ENCODE data around the gene VCL.

VCL gene

DNA sequence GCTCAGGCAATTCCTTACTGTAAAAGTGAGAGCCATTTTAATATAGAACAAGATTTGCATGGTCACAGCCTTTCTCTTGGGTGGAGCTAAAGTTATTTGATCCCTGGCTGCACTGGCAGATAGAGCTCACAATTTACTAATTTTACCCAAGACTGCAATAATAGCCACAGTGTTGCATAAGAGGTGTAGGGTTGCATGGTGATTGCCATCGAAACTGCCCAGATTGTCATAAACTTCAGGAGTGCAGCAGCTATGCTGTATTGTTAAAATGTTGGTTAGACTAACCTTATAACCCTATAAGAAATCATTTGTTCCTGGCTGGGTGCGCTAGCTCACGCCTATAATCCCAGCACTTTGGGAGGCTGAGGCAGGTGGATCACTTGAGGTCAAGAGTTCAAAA, 50.0 kb downstream of the VCL start:
- no peak overlapping the region for H3K4me3 ChIP-seq (ENCODE audit: low read depth, low read length)
- in situ Hi-C loops (cut with HindIII; ENCODE audit: low sequenced_read_pairs): no loop called here
- no peak for DNase-seq (ENCODE audit: low read depth, low spot score)
- TF ChIP-seq, protein P1, sequence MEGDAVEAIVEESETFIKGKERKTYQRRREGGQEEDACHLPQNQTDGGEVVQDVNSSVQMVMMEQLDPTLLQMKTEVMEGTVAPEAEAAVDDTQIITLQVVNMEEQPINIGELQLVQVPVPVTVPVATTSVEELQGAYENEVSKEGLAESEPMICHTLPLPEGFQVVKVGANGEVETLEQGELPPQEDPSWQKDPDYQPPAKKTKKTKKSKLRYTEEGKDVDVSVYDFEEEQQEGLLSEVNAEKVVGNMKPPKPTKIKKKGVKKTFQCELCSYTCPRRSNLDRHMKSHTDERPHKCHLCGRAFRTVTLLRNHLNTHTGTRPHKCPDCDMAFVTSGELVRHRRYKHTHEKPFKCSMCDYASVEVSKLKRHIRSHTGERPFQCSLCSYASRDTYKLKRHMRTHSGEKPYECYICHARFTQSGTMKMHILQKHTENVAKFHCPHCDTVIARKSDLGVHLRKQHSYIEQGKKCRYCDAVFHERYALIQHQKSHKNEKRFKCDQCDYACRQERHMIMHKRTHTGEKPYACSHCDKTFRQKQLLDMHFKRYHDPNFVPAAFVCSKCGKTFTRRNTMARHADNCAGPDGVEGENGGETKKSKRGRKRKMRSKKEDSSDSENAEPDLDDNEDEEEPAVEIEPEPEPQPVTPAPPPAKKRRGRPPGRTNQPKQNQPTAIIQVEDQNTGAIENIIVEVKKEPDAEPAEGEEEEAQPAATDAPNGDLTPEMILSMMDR (IDR thresholded peaks at IDR 0.05; ENCODE audit: low read depth, low read length): no peak

DNA sequence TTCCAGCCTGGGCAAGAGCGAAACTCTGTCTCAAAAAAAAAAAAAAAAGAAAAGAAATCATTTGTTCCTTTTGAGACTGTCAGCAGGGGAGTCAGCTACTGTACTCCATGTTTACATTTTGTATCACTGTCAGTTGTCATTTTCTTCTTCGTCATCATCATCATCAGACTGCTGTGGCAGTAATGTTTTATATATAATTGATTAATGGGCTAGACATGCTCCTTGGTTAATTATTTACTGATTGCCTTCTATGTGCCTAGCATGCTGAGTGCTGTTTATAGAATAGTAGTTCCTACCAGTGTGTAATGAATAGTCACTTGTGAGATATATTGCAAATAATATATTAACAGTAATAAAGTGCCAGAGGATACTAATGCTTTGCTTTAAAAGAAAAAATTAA, 50.5 kb downstream of the VCL start:
- in situ Hi-C loops (cut with HindIII; ENCODE audit: low sequenced_read_pairs): no loop called here
- no peak for DNase-seq (ENCODE audit: low read depth, low spot score)
- TF ChIP-seq, protein P1 (IDR thresholded peaks at IDR 0.05; ENCODE audit: low read depth, low read length): no peak
- H3K4me3 ChIP-seq (ENCODE audit: low read depth, low read length): no peak overlapping the region

DNA sequence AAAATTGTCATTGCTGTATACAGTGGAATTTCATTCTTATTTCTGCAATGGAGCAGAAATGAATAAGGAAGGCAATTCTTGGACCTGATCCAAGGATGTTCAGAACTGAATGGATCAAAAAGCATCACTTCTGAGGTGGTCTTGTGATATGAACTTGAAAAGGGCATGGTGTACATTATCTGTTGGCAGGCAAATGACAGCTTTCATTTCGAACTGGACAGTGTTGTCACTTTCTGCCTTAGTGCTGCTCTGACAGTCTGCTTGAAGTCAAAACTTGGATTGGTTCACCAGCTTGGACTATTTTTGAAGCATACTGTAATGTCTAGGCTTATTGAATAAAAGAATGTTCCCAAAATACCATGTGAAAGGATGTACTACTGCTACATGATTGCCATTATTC, 52.0 kb downstream of the VCL start:
- in situ Hi-C loops (cut with HindIII; ENCODE audit: low sequenced_read_pairs): no loop called here
- no peak for DNase-seq (ENCODE audit: low read depth, low spot score)
- TF ChIP-seq, protein P1 (IDR thresholded peaks at IDR 0.05; ENCODE audit: low read depth, low read length): no peak
- no peak overlapping the region for H3K4me3 ChIP-seq (ENCODE audit: low read depth, low read length)

DNA sequence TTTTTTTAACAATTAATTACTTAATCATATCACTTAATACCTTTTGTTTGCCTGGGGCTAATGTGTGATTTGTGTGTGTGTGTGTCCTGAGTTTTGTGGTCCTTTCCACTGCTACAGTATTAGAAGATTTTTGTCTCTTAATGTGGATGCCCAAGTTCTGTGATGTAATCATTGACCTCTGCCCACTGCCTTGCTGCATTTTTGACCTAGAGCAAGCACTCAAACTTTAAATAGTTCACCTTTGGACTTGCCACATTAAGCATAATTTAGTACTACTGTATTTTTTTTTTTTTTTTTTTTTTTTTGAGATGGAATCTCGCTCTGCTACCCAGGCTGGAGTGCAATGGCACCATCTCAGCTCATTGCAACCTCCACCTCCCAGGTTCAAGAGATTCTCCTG, 52.7 kb downstream of the VCL start:
- in situ Hi-C loops (cut with HindIII; ENCODE audit: low sequenced_read_pairs): no loop called here
- TF ChIP-seq, protein P1 (IDR thresholded peaks at IDR 0.05; ENCODE audit: low read depth, low read length): no peak
- no peak for DNase-seq (ENCODE audit: low read depth, low spot score)
- H3K4me3 ChIP-seq (ENCODE audit: low read depth, low read length): no peak overlapping the region

DNA sequence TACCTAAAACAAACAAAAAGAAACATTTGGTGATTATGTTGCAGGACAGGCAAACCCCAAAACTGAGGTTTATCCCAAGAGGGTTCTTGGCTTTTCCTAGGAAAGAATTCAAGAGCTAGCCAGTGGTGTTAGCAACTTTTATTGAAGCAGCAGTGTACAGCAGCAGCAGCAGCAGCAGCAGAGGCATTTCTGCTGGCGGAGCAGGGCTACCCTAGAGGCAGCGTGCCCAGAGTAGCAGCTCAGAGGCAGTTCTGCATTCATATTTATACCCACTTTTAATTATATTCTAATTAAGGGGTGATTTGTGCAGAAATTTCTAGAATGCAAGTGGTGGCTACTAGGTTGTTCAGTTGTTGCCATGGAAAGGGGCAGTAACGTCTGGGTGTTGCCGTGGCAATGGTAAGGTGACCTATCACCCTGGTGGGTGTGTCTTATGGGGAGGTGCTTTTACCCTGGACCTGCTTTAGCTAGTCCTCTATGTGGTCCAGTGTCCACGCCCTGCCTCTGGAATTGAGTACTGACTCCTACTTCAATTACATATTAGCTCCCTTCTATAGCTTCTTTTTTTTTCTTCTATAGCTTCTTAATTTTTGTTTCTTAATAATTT, 53.9 kb downstream of the VCL start:
- H3K4me3 ChIP-seq (ENCODE audit: low read depth, low read length): no peak overlapping the region
- no peak for DNase-seq (ENCODE audit: low read depth, low spot score)
- TF ChIP-seq, protein P1 (IDR thresholded peaks at IDR 0.05; ENCODE audit: low read depth, low read length): no peak
- in situ Hi-C loops (cut with HindIII; ENCODE audit: low sequenced_read_pairs): no loop called here

DNA sequence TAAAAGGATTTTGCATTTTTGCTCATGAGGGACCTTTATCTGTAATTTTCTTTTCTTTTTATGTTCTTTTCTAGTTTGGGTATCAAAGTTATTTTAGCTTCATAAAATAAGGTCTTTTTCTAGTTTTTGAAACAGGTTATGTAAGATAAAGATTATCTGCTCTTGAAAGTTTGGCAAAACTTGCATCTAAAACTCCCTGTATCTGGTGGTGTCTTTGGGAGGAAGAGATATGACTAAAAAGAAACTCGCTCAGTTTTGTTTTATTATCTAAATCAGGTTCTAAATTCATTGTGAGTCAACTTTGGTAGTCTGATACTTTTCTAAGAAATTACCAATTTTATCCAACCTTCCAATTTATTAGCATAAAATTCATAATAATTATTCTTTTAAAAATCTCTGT, 55.1 kb downstream of the VCL start:
- no peak overlapping the region for H3K4me3 ChIP-seq (ENCODE audit: low read depth, low read length)
- TF ChIP-seq, protein P1 (IDR thresholded peaks at IDR 0.05; ENCODE audit: low read depth, low read length): no peak
- in situ Hi-C loops (cut with HindIII; ENCODE audit: low sequenced_read_pairs): no loop called here
- no peak for DNase-seq (ENCODE audit: low read depth, low spot score)
